Measurements from ENCODE around the gene DNAJC5G. TPM values are rescaled to one million over a fixed set of nuclear protein-coding genes. Genes with fewer than 3 reads are reported as not detected.

Gene DNAJC5G
- total RNA-seq, 1 donor from 2014 or later, result 1.5 TPM

DNA sequence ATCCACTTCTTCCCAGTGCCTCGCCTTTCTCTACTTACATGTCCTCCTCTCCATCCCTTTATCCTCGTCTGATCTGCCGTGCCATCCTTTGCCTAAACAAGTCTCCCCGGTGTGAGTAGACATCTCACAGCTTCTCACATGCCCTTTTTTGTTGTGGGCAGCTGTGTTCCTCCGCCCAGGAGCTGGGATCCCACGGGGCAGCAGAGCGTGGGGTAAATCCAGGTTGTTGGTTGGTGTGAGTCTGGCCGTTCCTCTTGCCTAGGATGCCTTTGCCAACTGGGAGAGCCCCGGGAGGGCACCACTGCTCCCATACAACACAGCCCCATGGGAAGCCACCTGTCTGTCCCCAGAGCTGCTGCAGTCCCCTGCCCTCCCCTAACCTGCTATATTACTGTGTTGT, 34.8 kb upstream of the DNAJC5G start:
- Histone ChIP-seq H3K4me3 (no peak overlapping the region), H3K9me3 (no peaks in the 10 kb centered on the region), H3K27ac (no peak overlapping the region), H3K4me1 (no peaks in the 10 kb centered on the region), H3K27me3 (no peaks in the 10 kb centered on the region), H3K36me3 (peaks cover 0 to 78% of the 10 kb centered on the region in 2 donors)
- intact Hi-C loops (cut with DNase I), result no loop called here
- DNase-seq (ENCODE audit: extremely low spot score in 2 of 2), result no peak
- TF ChIP-seq, protein P1, sequence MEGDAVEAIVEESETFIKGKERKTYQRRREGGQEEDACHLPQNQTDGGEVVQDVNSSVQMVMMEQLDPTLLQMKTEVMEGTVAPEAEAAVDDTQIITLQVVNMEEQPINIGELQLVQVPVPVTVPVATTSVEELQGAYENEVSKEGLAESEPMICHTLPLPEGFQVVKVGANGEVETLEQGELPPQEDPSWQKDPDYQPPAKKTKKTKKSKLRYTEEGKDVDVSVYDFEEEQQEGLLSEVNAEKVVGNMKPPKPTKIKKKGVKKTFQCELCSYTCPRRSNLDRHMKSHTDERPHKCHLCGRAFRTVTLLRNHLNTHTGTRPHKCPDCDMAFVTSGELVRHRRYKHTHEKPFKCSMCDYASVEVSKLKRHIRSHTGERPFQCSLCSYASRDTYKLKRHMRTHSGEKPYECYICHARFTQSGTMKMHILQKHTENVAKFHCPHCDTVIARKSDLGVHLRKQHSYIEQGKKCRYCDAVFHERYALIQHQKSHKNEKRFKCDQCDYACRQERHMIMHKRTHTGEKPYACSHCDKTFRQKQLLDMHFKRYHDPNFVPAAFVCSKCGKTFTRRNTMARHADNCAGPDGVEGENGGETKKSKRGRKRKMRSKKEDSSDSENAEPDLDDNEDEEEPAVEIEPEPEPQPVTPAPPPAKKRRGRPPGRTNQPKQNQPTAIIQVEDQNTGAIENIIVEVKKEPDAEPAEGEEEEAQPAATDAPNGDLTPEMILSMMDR (IDR thresholded peaks at IDR 0.05), result no peak

DNA sequence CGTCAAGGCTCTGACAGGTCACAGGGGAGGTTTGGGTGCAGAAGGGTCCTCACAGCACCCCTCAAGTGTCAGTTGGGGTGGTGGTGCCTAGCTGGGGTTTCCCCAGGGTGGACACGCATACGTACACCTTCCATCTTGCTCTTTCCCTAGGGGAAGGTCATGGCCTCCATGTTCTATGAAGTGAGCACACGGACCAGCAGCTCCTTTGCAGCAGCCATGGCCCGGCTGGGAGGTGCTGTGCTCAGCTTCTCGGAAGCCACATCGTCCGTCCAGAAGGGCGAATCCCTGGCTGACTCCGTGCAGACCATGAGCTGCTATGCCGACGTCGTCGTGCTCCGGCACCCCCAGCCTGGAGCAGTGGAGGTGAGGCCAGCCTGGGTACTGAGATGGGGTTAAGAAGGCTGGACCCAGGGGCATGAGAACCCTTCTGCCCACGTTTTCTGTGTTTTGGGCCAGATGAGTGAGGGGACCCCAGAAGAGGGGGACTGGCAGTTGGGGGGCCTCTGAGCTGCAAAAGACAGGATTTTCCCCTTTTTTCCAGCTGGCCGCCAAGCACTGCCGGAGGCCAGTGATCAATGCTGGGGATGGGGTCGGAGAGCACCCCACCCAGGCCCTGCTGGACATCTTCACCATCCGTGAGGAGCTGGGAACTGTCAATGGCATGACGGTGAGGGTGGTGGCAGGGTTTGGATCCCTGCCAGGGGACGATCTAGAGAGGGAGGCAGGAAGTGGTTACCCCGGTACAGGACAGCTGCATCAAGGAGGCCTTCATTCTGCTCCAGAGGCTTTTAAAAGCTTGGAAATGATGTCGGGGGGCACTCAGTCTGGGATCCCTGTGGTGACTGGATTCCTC, 33.2 kb upstream of the DNAJC5G start:
- Histone ChIP-seq H3K27ac (no peak overlapping the region), H3K4me1 (no peaks in the 10 kb centered on the region), H3K27me3 (no peaks in the 10 kb centered on the region), H3K9me3 (no peaks in the 10 kb centered on the region), H3K36me3 (peaks cover 0 to 62% of the 10 kb centered on the region in 2 donors), H3K4me3 (no peak overlapping the region)
- DNase-seq (ENCODE audit: extremely low spot score in 2 of 2), result no peak
- intact Hi-C loops (cut with DNase I), result no loop called here
- TF ChIP-seq POLR2A (IDR thresholded peaks at IDR 0.05), result no peak
- TF ChIP-seq, protein P1 (IDR thresholded peaks at IDR 0.05), result no peak
- no peak for TF ChIP-seq POLR2AphosphoS5 (IDR thresholded peaks at IDR 0.05; ENCODE audit: insufficient read depth in 1 of 2, low read depth in 1 of 2)

DNA sequence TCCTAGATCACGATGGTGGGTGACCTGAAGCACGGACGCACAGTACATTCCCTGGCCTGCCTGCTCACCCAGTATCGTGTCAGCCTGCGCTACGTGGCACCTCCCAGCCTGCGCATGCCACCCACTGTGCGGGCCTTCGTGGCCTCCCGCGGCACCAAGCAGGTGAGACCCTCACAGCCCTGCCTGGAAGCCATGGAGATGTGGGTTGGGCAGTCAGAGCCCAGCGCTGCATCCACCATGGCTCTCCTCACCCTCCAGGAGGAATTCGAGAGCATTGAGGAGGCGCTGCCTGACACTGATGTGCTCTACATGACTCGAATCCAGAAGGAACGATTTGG, 32.6 kb upstream of the DNAJC5G start:
- no peak for DNase-seq (ENCODE audit: extremely low spot score in 2 of 2)
- H3K27ac ChIP-seq, result no peak overlapping the region
- no peaks in the 10 kb centered on the region for H3K4me1 ChIP-seq
- TF ChIP-seq POLR2AphosphoS5 (IDR thresholded peaks at IDR 0.05; ENCODE audit: insufficient read depth in 1 of 2, low read depth in 1 of 2), result no peak
- TF ChIP-seq, protein P1 (IDR thresholded peaks at IDR 0.05), result no peak
- no peaks in the 10 kb centered on the region for H3K27me3 ChIP-seq
- H3K4me3 ChIP-seq, result no peak overlapping the region
- H3K9me3 ChIP-seq, result no peaks in the 10 kb centered on the region
- intact Hi-C loops (cut with DNase I), result no loop called here
- peaks cover 0 to 57% of the 10 kb centered on the region in 2 donors for H3K36me3 ChIP-seq

DNA sequence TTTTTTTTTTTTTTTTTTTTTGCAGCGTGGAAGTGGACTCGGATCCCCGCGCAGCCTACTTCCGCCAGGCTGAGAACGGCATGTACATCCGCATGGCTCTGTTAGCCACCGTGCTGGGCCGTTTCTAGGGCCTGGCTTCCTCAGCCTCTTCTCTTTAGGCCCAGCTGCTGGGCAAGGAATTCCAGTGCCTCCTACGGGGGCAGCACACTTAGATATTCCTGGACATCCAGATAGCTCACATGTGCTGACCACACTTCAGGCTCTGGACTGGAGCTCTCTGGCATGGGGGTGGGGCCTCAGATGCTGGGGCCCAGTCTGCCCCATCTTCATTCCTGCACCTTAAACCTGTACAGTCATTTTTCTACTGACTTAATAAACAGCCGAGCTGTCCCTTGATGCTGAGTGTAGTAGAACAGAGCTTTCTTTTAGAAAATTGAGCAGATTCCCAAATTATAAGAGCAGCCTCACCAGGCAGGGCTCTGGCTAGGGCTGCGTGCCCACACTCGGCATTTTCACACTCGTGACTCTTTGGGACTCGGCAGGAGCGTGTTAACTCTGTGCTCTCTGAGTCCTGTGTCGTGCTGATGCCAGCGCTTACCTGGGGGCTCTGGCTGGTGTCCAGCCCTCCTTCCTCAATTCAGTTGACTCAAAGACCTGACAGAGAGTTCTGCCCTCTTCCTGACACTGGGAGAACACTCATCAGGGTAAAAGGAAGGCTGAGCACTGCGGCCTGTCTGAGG, 31.7 kb upstream of the DNAJC5G start:
- no peak overlapping the region for H3K4me3 ChIP-seq
- H3K4me1 ChIP-seq, result no peaks in the 10 kb centered on the region
- no peaks in the 10 kb centered on the region for H3K27me3 ChIP-seq
- no peak for DNase-seq (ENCODE audit: extremely low spot score in 2 of 2)
- intact Hi-C loops (cut with DNase I), result no loop called here
- TF ChIP-seq POLR2AphosphoS5 (IDR thresholded peaks at IDR 0.05; ENCODE audit: insufficient read depth in 1 of 2, low read depth in 1 of 2) (no peak), POLR2A (IDR thresholded peaks at IDR 0.05) (no peak)
- TF ChIP-seq, protein P1 (IDR thresholded peaks at IDR 0.05), result no peak
- H3K36me3 ChIP-seq, result peaks cover 0 to 47% of the 10 kb centered on the region in 2 donors
- H3K27ac ChIP-seq, result no peak overlapping the region
- H3K9me3 ChIP-seq, result no peaks in the 10 kb centered on the region

DNA sequence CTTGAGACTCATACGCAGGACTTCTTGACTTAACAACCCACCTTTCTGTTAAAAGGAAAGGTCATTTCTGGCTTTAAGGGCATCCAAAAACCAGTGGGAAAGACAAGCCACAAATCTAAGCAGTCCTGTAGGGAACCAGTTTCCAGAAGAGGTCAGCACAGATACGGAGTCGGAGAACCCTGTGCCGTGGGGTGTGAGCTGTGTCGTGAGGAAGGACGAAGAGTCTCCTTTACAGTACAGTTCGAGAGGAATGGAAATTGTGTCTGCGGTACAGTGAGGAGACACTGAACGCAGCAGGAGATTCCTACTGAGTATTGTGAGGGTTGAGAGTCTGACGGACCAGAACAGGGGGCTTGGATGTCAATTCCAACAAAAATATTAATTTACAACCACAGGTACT, 30.1 kb upstream of the DNAJC5G start:
- Histone ChIP-seq H3K27ac (no peak overlapping the region), H3K4me3 (no peak overlapping the region), H3K27me3 (no peaks in the 10 kb centered on the region), H3K9me3 (no peaks in the 10 kb centered on the region), H3K36me3 (peaks cover 0 to 32% of the 10 kb centered on the region in 2 donors), H3K4me1 (no peaks in the 10 kb centered on the region)
- TF ChIP-seq POLR2AphosphoS5 (IDR thresholded peaks at IDR 0.05; ENCODE audit: insufficient read depth in 1 of 2, low read depth in 1 of 2) (no peak), POLR2A (IDR thresholded peaks at IDR 0.05) (no peak)
- TF ChIP-seq, protein P1 (IDR thresholded peaks at IDR 0.05), result no peak
- intact Hi-C loops (cut with DNase I), result no loop called here
- DNase-seq (ENCODE audit: extremely low spot score in 2 of 2), result no peak

Measured in vagina (tissue), 2 donors.